ENCODE measurements around the gene DIP2B.

Gene DIP2B

DNA sequence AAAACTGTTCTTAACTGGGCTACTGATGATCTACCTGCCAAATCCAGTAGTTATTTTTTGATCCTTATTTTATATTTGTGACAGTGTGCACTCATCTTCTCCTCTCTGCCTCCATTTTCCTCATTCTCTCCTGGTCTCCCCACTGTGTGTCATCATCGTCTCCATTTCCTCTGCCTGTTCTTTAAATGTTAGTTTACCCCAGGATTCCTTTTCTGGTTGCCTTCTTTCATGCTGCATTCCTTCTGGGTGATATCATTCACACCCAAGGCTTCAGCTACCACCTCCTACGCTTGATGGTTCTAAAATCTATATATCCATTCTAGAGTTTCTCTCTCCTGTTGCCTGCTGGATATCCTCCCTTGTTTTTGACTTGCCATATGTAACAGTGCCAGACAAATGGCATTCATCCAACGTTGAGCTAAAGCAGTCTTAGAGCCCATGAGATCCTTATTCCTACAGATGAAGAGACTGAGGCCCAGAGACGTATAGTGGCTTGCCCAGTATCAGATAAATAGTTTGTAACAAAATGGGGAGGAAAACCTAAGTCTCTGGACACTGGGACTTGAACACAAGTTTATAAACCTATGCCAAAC is 109.5 kb downstream of the DIP2B start:
- no peak for DNase-seq

DNA sequence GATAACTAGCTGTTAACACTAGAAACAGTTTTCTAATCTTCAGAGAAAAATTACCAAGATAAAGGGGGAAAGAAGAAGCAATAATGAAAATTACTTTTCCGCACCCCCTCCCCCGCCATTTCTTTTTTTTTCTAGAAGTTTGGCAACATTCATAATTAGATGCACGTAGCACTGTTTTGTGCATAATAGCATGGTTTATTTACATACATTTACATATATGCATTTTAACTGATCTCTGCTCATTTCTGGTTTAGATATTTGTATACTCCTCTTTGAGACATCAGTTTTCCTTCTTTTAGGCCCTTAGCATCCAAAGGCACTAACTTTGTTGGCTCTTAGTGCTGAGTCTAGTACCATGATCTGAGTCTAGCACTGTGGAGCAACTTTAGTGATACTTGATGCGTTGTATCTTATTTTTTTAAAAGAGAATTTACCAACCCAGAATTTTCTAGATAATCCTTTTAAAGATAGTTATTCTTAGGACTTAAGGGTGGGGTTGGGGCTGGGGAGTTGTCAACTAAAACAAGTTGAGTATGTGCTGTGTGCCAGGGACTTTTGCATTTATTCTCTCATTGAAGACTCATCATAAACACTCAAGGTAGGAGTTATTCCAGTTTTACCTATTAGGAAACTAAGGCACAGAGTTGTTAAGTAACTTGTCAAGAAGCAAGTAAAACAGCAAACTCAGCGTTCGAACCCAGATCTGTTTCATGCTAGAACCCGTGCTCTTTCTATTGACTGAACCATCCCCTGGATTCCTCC is 110.5 kb downstream of the DIP2B start:
- no peak for DNase-seq

GRCh38 chr12:50615907-50616296 is 111.1 kb downstream of the DIP2B start:
- DNase-seq, result no peak

- no peak for DNase-seq
These were observed 112.9 kb downstream of the DIP2B start for GRCh38 chr12:50617657-50618056.

DNA sequence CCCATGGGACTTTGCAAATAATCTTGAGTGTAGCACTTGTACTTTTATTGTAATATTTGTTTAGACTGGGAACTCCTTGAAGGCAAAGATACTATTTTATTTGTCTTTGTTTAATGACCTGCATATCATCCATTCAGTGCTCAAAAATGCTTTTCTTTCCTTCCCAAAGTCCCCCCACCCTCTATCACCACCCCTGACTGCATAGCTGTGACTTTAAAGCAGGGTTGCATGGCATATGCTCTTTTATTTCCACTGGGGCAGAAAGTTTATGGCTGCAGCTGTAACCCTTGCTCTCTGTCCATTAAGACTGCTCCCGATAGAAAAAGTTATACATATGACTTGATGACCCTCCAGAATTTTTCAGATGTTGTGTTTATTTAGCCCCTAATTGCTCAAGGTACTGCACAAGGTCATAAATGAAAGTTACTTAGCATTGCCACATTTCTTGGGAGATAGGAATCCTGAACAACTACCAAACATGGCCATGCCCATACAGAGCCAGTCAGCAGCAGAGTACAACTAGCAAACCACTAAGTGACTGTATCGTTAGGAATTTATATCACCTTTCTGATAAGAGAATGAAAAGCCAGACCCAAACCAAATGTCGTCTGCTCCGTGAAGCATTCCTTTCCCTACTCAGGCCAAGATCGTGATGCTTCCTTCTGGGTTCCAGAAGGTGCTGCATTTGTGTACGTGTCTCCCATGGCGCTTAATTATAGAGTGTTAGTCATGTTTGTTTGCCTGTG is 114.3 kb downstream of the DIP2B start:
- DNase-seq, result no peak

GRCh38 chr12:50619610-50619958 is 114.8 kb downstream of the DIP2B start:
- no peak for DNase-seq

DNA sequence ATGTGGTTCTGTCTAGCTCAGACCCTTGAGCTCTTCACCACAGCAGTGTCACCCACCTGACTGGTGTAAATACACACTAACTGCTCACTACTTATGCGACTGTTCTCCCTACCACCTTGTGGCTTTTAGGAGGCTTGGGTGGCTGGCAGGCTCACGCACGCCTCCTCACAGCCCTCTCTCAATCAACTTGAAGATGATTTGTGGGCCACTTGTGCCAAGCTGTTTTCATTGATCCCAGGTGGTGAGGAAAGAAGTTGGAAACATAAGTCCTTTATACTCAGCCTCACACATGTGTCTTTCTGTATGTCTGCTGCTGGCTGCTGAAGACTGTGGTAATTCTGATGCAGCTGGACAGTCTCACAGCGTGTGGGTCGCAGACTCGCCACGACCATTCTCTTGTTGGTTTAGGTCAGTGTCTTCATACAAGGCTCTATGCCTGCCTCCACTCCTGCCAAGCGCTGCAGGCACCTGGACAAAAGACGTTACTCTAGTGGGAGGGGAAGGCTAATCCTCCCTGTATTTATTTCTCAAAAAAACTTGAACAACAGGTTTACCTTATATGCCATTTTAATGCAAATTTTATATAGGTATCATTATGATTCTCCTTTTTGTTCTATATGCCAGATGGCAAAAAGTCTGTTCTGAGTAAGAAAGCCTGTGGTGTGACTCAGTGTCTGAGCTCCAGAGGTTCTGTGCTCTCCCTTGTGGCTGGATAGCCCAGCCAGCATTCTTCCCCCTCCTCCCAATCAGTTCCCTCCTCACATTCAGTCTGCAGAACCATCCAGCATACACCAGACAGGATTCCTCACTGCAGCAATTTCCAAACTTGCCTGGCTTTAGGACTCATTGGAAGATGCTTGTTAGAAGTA is 115.6 kb downstream of the DIP2B start:
- DNase-seq, result no peak

GRCh38 chr12:50620978-50621360 is 116.2 kb downstream of the DIP2B start:
- DNase-seq, result no peak

GRCh38 chr12:50621399-50622300 is 116.9 kb downstream of the DIP2B start:
- DNase-seq, result no peak

- no peak for DNase-seq
These were observed 120.5 kb downstream of the DIP2B start for GRCh38 chr12:50625029-50625925.

DNA sequence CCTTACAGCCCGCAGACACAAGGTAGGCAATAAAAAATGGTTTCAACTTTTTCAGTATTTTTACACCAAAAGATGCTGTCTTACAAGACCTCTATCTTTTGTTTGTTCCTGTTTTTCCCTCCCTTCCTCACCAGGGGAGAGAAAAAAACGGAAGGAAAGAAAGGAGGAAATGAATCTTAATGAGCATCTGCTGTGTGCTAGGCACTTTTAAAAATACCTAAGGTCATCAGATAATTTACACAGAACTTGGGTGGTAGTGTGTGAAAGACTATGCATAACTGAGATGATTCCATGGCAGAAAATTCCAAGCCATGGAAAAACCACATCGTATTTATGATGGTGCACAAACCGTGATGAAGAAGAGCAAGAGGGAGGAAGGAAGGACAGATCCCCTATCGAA is 121.2 kb downstream of the DIP2B start:
- DNase-seq, result peak; percentile 64

DNA sequence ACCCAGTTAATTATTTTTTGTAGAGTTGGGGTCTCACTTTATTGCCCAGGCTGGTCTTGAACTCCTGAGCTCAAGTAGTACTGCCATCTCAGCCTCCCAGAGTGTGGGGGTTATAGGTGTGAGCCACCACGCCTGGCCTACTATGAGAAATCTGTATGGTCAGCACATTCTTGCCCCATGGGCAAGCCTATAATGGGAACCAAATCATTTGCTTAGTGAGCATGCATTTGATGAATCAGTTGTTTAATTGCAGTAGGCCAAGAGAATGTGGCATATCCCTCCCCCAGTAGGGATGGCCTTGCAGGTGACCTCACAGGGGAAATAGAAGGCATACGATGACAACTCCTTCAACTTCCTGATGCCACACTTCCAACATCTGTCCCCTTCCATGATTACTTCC is 122.7 kb downstream of the DIP2B start:
- DNase-seq, result no peak

GRCh38 chr12:50628394-50628793 is 123.6 kb downstream of the DIP2B start:
- no peak for DNase-seq

DNA sequence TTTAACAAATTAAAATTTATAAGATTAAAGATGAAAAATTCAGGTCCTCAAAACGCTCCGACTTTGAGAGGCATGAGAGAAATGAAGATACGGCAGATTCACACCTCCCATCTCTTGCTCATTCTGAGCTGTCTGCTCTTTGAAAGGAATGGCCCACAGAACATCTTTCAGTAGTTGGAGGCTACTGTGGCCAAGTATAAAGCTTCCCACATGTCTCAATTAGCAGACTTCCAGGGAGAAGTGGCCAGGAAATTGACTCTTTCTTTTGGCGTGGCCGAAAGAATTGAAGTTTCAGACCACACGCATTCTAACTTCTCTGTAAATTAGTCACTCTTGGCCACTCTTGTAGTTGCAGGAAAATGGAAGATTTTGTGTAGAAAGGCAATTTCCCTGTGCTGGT is 129.2 kb downstream of the DIP2B start:
- DNase-seq, result no peak

GRCh38 chr12:50634379-50634778 is 129.6 kb downstream of the DIP2B start:
- DNase-seq, result no peak

- no peak for DNase-seq
These were observed 130.6 kb downstream of the DIP2B start for GRCh38 chr12:50635364-50635763.

GRCh38 chr12:50635857-50636256 is 131.1 kb downstream of the DIP2B start:
- DNase-seq, result no peak

DNA sequence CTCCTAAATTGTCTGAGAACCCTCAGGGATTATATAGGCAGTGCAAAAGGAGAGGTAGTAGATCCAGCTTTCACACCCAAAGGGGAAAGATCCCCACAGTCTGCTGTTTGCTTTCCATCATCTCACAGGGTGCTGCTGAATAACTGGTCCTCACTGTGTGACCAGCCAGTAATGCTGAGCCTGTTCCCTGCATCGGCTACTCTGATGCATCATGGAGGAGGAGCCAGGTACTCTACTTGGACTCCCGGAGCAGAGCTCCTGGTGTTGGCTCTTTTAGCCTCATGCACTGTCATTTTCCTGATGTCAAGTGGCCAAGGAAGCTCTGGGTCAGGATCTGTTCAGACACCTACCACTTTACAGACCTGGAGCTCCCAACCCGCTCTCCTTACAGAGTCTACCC is 131.7 kb downstream of the DIP2B start:
- no peak for DNase-seq

GRCh38 chr12:50637870-50638481 is 133.2 kb downstream of the DIP2B start:
- peak; percentile 4 for DNase-seq

- no peak for DNase-seq
These were observed 133.7 kb downstream of the DIP2B start for GRCh38 chr12:50638482-50638880.

GRCh38 chr12:50639721-50640120 is 134.9 kb downstream of the DIP2B start:
- DNase-seq, result no peak

Data from SIG-M5 (cell line).